Measurements from ENCODE around the gene ATOX1. TPM values are rescaled to one million over a fixed set of nuclear protein-coding genes. Genes with fewer than 3 reads are reported as not detected.
"Not testable (repeated sequence)": the region's sequence is repeated elsewhere in the genome, so short reads cannot be mapped to it uniquely, and the experiment has no call there.

ATOX1 gene
- 10 to 100 TPM; 74.8 to 85.9 TPM for total RNA-seq

- intact Hi-C loops (cut with DNase I, micrococcal nuclease): loop anchor here (1.0 to 5.0 kb wide), 8 partner anchors 9 to 606 kb away; partner anchors contain the start of genes G3BP1 (in 2 of the 2) and SLC36A1 (in 2 of the 2)
- ChIA-PET POLR2A (interaction anchor here (0.5 to 4.3 kb wide), 2 partner anchors 13 to 717 kb away, joined by 4 to 28 read pairs; partner anchors contain the start of gene G3BP1), CTCF (interaction anchor here (0.6 to 1.8 kb wide), 6 partner anchors 11 to 384 kb away, joined by 3 to 5 read pairs (median 4); no protein-coding TSS in a partner anchor)
- DNase-seq: peak; percentile 95
- peak within 1 kb of the TSS; percentile 98 for H3K4me3 Mint-ChIP-seq
- H3K36me3 Mint-ChIP-seq (ENCODE audit: low read depth): peaks cover 4% of the 10 kb centered on the region
- H3K27ac Mint-ChIP-seq: peak within 1 kb of the TSS; percentile 98
- peaks cover 33% of the 10 kb centered on the region for H3K4me1 Mint-ChIP-seq
- no peaks in the 10 kb centered on the region for H3K9me3 Mint-ChIP-seq (ENCODE audit: low read depth)
- no peaks in the 10 kb centered on the region for H3K27me3 Mint-ChIP-seq
- ATAC-seq: peak; percentile 99
Measured at GRCh38 chr5:151758430-151759241, at the start of gene ATOX1. Gene ATOX1 (minus strand): TSS chr5:151758631. CDS start chr5:151758551, 80 bp downstream.

GRCh38 chr5:151805414-151806223 is 47.2 kb upstream of the ATOX1 start:
- Mint-ChIP-seq H3K9me3 (ENCODE audit: low read depth) (peaks cover 4% of the 10 kb centered on the region), H3K4me1 (peaks cover 39% of the 10 kb centered on the region), H3K4me3 (no peak overlapping the region), H3K27ac (no peak overlapping the region), H3K27me3 (no peaks in the 10 kb centered on the region), H3K36me3 (ENCODE audit: low read depth) (peaks cover 72% of the 10 kb centered on the region)
- POLR2A ChIA-PET: no interaction called here
- CTCF ChIA-PET: interaction anchor here (1.0 to 1.4 kb wide), 2 partner anchors 20 to 709 kb away, joined by 3 to 4 read pairs; no protein-coding TSS in a partner anchor
- intact Hi-C loops (cut with DNase I, micrococcal nuclease): loop anchor here in 1 of 2 experiments (2.0 kb wide), 1 partner anchor 25 kb away; no protein-coding TSS in a partner anchor
- DNase-seq (no peak), ATAC-seq (no peak)

- ATAC-seq (no peak), DNase-seq (no peak)
- ChIA-PET POLR2A (no interaction called here), CTCF (interaction anchor here (1.2 kb wide), 2 partner anchors 16 to 59 kb away, joined by 4 to 5 read pairs; no protein-coding TSS in a partner anchor)
- peak overlapping the region; percentile 11 for H3K27ac Mint-ChIP-seq
- intact Hi-C loops (cut with DNase I, micrococcal nuclease): no loop called here
- H3K9me3 Mint-ChIP-seq (ENCODE audit: low read depth): no peaks in the 10 kb centered on the region
- no peaks in the 10 kb centered on the region for H3K27me3 Mint-ChIP-seq
- no peak overlapping the region for H3K4me3 Mint-ChIP-seq
- peaks cover 65% of the 10 kb centered on the region for H3K36me3 Mint-ChIP-seq (ENCODE audit: low read depth)
- H3K4me1 Mint-ChIP-seq: peaks cover 38% of the 10 kb centered on the region
Measured at GRCh38 chr5:151800532-151800931, 42.1 kb upstream of the ATOX1 start.

- H3K36me3 Mint-ChIP-seq (ENCODE audit: low read depth): peaks cover 60% of the 10 kb centered on the region
- H3K27ac Mint-ChIP-seq: peak overlapping the region; percentile 22
- H3K9me3 Mint-ChIP-seq (ENCODE audit: low read depth): no peaks in the 10 kb centered on the region
- CTCF ChIA-PET: interaction anchor here (0.6 to 1.5 kb wide), 5 partner anchors 18 to 276 kb away, joined by 3 to 9 read pairs (median 3); no protein-coding TSS in a partner anchor
- intact Hi-C loops (cut with DNase I, micrococcal nuclease): no loop called here
- DNase-seq (peak; percentile 38), ATAC-seq (peak; percentile 60)
- H3K4me1 Mint-ChIP-seq: peaks cover 32% of the 10 kb centered on the region
- H3K4me3 Mint-ChIP-seq: no peak overlapping the region
- H3K27me3 Mint-ChIP-seq: no peaks in the 10 kb centered on the region
- POLR2A ChIA-PET: interaction anchor here (0.7 kb wide), 1 partner anchor 9 kb away, joined by 6 read pairs; no protein-coding TSS in a partner anchor
Measured at GRCh38 chr5:151799407-151799806, 41.0 kb upstream of the ATOX1 start.

- H3K4me3 Mint-ChIP-seq: no peak overlapping the region
- peaks cover 60% of the 10 kb centered on the region for H3K36me3 Mint-ChIP-seq (ENCODE audit: low read depth)
- no peaks in the 10 kb centered on the region for H3K27me3 Mint-ChIP-seq
- no peak for ATAC-seq
- no peak for DNase-seq
- H3K4me1 Mint-ChIP-seq: peaks cover 25% of the 10 kb centered on the region
- CTCF ChIA-PET: interaction anchor here (0.6 to 1.5 kb wide), 4 partner anchors 13 to 29 kb away, joined by 3 to 9 read pairs (median 4); no protein-coding TSS in a partner anchor
- intact Hi-C loops (cut with DNase I, micrococcal nuclease): no loop called here
- POLR2A ChIA-PET: interaction anchor here (0.7 kb wide), 1 partner anchor 8 kb away, joined by 6 read pairs; no protein-coding TSS in a partner anchor
- H3K9me3 Mint-ChIP-seq (ENCODE audit: low read depth): no peaks in the 10 kb centered on the region
- peak overlapping the region; percentile 84 for H3K27ac Mint-ChIP-seq
Measured at GRCh38 chr5:151798674-151799073, 40.2 kb upstream of the ATOX1 start.

- DNase-seq: no peak
- H3K36me3 Mint-ChIP-seq (ENCODE audit: low read depth): peaks cover 69% of the 10 kb centered on the region
- no peak overlapping the region for H3K27ac Mint-ChIP-seq
- H3K27me3 Mint-ChIP-seq: no peaks in the 10 kb centered on the region
- no peak for ATAC-seq
- no peak overlapping the region for H3K4me3 Mint-ChIP-seq
- intact Hi-C loops (cut with DNase I, micrococcal nuclease): loop anchor here in 1 of 2 experiments (2.0 kb wide), 1 partner anchor 21 kb away; no protein-coding TSS in a partner anchor
- POLR2A ChIA-PET: no interaction called here
- H3K9me3 Mint-ChIP-seq (ENCODE audit: low read depth): no peaks in the 10 kb centered on the region
- CTCF ChIA-PET: no interaction called here
- peaks cover 27% of the 10 kb centered on the region for H3K4me1 Mint-ChIP-seq
Measured at GRCh38 chr5:151795426-151795825, 37.0 kb upstream of the ATOX1 start.

GRCh38 chr5:151793358-151793757 is 34.9 kb upstream of the ATOX1 start:
- Mint-ChIP-seq H3K36me3 (ENCODE audit: low read depth) (peaks cover 65% of the 10 kb centered on the region), H3K9me3 (ENCODE audit: low read depth) (no peaks in the 10 kb centered on the region), H3K27me3 (no peaks in the 10 kb centered on the region), H3K27ac (no peak overlapping the region), H3K4me1 (peaks cover 16% of the 10 kb centered on the region), H3K4me3 (no peak overlapping the region)
- no peak for ATAC-seq
- intact Hi-C loops (cut with DNase I, micrococcal nuclease): no loop called here
- ChIA-PET CTCF (no interaction called here), POLR2A (interaction anchor here (0.7 kb wide), 1 partner anchor 334 kb away, joined by 4 read pairs; no protein-coding TSS in a partner anchor)
- DNase-seq: no peak

GRCh38 chr5:151787817-151788216 is 29.4 kb upstream of the ATOX1 start:
- Mint-ChIP-seq H3K9me3 (ENCODE audit: low read depth) (no peaks in the 10 kb centered on the region), H3K4me1 (peaks cover 35% of the 10 kb centered on the region), H3K27me3 (no peaks in the 10 kb centered on the region), H3K36me3 (ENCODE audit: low read depth) (peaks cover 47% of the 10 kb centered on the region), H3K27ac (no peak overlapping the region), H3K4me3 (no peak overlapping the region)
- CTCF ChIA-PET: no interaction called here
- intact Hi-C loops (cut with DNase I, micrococcal nuclease): no loop called here
- no peak for ATAC-seq
- DNase-seq: no peak
- POLR2A ChIA-PET: no interaction called here

GRCh38 chr5:151786468-151786867 is 28.0 kb upstream of the ATOX1 start:
- ATAC-seq: no peak
- CTCF ChIA-PET: no interaction called here
- Mint-ChIP-seq H3K4me3 (no peak overlapping the region), H3K9me3 (ENCODE audit: low read depth) (no peaks in the 10 kb centered on the region), H3K36me3 (ENCODE audit: low read depth) (peaks cover 35% of the 10 kb centered on the region), H3K27me3 (no peaks in the 10 kb centered on the region), H3K4me1 (peaks cover 42% of the 10 kb centered on the region), H3K27ac (peak overlapping the region; percentile 51)
- DNase-seq: no peak
- POLR2A ChIA-PET: no interaction called here
- intact Hi-C loops (cut with DNase I, micrococcal nuclease): no loop called here

GRCh38 chr5:151784141-151784540 is 25.7 kb upstream of the ATOX1 start:
- Mint-ChIP-seq H3K36me3 (ENCODE audit: low read depth) (peaks cover 25% of the 10 kb centered on the region), H3K4me1 (peaks cover 57% of the 10 kb centered on the region), H3K9me3 (ENCODE audit: low read depth) (no peaks in the 10 kb centered on the region), H3K27ac (peak overlapping the region; percentile 19), H3K4me3 (no peak overlapping the region), H3K27me3 (no peaks in the 10 kb centered on the region)
- no peak for ATAC-seq
- POLR2A ChIA-PET: no interaction called here
- DNase-seq: no peak
- intact Hi-C loops (cut with DNase I, micrococcal nuclease): no loop called here
- CTCF ChIA-PET: interaction anchor here (1.8 kb wide), 1 partner anchor 9 kb away, joined by 6 read pairs; no protein-coding TSS in a partner anchor

- H3K27me3 Mint-ChIP-seq; intact Hi-C loops (cut with DNase I, micrococcal nuclease); DNase-seq; ATAC-seq; POLR2A ChIA-PET; H3K9me3 Mint-ChIP-seq (ENCODE audit: low read depth); H3K4me3 Mint-ChIP-seq: not testable (repeated sequence)
- H3K36me3 Mint-ChIP-seq (ENCODE audit: low read depth): peaks cover 28% of the 10 kb centered on the region
- H3K27ac Mint-ChIP-seq: peak overlapping the region; percentile 19
- peaks cover 61% of the 10 kb centered on the region for H3K4me1 Mint-ChIP-seq
- CTCF ChIA-PET: interaction anchor here (1.8 kb wide), 2 partner anchors 9 to 10 kb away, joined by 5 to 6 read pairs; no protein-coding TSS in a partner anchor
Measured at GRCh38 chr5:151783664-151784063, 25.2 kb upstream of the ATOX1 start.

Data from activated CD4-positive, alpha-beta T cell treated with anti-CD3 and anti-CD28 coated beads for 36 hours (primary cell).